Amniotic stem cell (primary cell): ENCODE data around the gene RXFP2.

Experiments used
- DNase-seq: peaks from one replicate; lab custom pipeline; 2025; lab: John Stamatoyannopoulos, UW

The RXFP2 gene

DNA sequence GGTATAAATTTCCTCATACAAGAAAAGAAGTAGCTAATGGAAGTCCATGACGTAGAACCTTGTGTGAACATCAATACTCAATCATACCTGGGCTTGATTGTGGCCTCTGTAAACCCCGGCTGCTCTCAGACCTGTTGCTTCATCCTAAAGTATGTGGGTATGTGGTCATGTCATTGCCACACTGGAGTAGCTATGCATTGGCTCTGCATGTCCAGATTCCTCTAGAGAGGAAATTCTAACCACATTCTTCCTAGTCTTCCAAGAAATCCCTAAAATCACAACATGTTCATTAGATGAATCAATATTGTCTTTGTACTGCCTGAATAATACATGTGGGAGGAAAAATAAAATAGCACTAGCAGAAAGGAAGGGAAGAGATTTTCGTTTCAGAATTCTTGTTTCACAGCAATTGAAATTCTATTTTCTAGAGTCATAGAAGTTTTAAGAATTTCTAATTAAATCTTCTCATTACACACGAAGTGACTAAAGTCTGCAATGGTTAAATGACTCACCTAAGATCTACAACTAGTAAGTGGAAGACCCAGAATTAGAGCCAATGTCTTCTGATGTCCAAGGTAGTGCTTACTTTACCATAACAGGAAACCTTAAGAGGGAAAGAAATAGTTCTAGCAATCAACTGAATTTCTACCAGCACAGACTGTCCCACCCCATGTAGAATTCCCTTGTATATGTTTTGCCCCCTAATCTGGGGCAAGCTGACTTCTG is 28.0 kb downstream of the RXFP2 start:
- peak; percentile 14 for DNase-seq

DNA sequence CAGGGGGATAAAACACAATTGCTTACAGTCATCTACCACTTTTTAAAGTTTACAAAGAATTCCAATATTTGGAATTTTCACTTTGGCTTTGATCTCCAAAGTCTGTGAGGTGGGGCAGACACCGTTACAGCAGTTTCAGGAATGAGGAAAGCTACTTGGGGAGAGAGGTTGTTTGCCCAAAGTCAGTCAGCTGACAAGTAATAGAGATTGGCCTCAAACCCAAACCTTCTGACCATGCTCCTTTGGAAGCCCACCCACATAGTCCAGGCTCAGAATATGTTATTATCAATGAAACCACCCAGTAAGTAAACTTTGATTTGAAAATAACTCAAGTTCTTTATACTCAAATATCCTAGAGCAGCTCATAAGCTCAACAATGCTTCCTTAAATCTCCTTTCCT is 29.0 kb downstream of the RXFP2 start:
- no peak for DNase-seq

DNA sequence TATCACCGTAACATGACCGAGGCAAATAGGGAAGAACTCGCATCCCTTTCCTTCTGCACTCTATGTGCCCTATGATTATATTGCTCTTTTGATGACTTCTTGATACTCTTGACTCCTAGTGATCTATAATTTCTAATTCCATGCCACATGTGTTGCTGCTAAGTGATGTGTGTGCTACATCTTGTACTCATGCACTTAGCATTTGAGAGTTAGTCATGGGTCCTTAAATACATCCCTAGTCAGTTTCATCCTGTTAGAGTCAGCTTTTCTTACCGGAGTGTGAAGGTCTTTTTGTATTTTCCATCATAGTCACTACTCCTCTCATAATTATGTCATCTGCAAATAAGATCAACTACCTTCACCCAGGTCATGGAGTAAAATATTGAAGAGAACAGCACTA is 30.2 kb downstream of the RXFP2 start:
- DNase-seq: no peak

DNA sequence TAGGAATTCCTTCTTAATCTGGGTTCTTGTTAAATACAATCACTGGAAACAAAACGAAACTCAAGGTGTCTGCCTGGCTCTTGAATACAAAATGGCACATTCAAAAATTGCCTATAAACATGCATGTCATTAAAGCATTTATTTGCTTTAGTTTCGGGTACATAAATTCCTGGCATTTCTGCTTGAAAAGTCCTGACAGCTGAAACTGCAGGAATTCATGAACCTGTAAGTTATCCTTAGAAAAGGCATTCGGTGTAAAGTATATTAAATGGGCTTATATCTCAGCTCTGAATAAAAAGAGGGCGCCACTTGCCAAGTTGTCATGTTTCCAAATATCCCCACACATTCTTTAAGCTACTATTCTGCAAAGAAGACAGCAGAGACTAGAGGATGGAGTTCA is 32.9 kb downstream of the RXFP2 start:
- DNase-seq: no peak

DNA sequence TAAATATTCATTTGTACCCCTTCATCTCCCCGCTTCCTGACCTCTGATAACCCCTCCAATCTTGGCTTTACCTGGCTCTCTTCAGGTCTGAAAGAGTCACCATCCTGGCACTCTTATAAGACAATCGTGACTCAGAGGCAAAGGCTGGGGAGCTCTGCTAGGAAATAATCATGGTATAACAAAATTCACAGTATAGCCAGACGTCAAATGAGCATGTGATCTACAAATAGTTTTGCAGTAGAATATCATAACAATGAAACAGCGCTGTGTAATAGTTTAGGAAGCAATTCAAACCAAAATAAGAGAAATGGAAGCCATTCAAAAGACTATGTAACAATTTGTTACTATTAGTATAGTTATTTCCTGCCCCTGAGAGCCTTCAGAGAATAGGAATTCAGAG is 34.2 kb downstream of the RXFP2 start:
- DNase-seq: peak; percentile 62

DNA sequence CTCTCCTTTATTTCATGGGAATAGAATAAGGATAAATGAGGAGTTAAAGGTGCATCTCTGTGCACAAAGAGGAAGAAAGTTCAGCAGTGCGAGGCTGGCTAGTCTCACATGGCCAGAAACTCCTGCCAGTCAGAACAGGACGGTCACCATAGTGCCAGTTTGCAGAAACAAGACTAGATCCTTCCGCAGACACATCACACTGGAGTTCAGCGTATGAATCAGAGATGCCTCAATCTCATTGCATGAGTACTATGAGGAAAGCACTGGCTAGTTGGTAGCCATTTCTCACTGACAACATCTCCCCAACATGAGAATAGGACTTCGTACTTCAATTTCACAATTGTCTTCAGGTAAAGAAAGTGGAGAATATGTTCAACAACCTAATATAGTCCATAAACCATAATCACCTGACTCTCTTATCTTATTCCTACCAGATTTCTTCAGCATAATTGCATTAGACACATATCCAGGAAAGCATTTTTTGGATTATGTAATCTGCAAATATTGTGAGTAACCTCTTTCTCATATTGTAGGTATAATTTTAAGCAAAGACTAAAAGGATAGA is 34.9 kb downstream of the RXFP2 start:
- DNase-seq: no peak

DNA sequence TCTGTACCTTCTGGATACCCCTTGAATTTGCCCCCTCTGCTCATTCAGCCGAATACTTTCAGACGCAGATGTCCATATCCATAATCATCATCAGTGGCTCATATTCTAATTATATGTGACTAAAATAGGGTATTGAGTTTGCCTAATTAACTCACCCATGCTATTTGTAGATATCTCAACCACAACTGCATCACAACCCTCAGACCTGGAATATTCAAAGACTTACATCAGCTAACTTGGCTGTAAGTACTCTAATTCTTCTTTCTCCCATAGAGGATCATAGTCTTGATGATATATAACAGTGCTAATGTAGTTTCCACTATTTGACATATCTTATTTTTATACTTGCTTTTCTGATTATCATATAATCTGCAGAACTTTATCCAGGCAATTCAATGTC is 35.8 kb downstream of the RXFP2 start:
- no peak for DNase-seq

DNA sequence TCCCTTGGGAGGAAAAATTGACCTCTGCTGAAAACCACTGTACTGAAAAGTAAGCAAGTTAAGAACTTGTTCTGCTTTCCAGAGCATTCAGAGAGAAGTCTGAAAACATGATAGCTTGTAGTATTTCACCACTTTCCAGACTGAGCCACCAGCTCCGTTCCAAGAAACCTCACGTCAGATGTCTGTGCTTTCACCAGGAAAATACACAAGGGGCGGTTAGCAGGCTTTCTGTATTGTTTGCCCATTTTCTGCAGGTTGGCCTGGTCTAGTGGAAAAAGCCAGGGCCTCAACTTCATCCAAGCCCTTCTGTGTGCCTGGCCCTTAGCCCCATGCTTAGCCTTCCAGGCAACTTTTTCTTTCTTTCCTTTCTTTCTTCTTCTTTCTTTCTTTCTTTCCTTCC is 36.4 kb downstream of the RXFP2 start:
- no peak for DNase-seq

DNA sequence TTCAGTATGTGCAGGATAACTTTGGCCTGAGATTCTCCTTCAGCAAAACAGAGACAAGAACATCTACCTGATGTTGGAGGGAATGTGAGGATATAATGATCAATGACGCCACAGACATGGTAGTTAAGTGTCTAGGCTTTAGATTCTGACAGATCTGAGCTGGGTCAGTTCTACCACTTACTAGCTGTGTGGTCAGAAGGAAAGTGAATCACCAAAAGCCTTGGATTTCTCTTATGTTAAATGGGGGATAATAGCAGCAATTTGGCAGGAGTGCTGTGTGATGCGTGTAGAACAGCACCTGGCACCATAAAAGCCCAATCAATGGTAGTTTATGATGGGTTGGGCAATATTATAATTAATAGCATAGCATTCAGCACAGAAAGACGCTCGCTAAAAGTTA is 41.7 kb downstream of the RXFP2 start:
- no peak for DNase-seq

DNA sequence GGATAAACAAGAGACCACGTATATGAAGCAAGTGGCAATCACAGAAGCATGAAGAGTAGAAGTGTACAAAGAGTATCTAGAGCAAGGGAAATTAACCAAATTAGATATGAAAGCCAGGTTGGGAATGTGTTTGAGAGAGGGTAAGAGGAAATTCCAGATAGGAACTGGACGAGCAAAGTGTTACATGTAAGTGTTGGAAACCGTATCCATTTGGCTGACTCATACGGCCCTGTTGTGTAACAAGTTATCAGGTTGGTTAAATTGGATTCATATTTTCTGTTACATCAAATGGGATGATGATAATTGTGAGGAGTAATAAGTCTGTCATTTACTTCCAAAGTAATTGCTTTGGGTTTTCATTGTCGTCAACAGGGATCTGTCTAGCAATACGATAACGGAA is 46.7 kb downstream of the RXFP2 start:
- DNase-seq: no peak

DNA sequence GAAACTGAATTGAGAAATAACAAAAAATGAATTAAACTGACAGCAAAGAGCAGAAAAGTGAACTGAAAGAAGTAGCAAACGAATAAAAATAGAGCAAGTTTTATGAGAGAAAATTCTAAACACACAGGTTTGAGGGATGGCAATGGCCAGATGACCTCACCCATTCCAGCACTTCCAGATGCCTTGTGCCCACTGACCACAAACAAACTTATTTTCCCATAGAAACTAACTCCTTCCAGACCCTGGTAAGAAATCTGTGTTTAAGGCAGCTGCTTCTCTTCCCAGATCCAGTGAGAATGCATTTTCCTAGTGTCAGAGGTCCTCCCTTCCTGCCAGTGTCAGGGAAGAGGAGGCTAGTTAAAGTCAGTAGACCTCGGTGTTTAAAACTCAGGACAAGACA is 51.7 kb downstream of the RXFP2 start:
- DNase-seq: no peak

DNA sequence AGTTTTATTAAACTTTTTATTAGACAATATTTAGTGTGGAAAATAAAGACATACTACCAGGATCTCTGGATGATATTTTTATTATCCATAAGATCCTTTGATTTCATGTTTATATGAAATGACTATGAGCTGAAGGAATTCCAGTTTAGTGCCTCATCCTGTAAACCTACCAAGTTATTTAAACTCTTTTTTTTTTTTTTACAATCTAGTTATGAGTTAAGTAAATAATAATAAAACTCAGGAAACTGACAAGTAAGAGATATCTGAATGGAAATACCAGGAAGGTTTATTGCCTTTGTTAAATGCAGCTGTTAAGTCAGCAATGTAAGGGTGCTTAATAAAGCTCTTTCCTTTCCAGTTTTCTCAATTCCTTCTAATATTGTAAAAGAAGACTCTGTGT is 53.9 kb downstream of the RXFP2 start:
- DNase-seq: peak; percentile 11

DNA sequence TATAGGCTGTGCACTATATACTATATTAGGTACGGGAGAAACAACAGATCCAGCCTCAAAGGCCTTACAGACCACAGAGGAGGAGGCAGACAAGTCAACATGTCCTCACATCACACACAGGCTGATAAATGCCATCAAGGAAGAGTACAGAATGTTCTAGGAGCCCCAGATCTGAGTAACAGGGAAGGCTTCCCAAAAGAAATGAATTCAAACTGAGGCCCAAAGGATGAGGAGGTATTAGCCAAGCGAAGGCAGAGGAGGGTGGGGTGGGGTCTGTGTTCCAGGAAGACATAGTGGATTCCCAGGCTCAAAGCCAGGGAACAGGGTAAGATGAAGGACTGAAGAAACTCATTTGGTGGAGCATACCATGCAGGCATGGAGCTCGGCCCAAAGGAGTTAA is 55.1 kb downstream of the RXFP2 start:
- no peak for DNase-seq

DNA sequence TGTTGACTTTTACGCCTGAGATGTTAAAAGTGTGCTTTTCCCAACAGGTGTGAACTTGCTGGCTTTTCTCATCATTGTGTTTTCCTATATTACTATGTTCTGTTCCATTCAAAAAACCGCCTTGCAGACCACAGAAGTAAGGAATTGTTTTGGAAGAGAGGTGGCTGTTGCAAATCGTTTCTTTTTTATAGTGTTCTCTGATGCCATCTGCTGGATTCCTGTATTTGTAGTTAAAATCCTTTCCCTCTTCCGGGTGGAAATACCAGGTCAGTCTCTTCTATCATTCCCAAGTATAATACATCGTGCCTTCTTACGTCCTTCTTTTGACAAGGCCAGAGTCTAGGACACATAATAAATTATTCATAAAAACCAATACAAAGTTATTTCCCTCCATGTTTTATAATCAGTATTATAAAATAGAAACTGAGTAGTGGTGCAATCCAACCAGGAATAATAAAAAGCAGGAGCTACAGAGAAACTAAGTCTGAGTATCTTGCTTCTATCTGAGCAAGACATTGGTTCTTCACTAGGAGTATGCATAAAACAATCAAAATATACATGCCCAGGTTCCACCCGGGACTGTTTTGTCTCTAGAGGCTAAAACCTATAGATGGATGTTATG is 57.9 kb downstream of the RXFP2 start:
- DNase-seq: peak; percentile 37

DNA sequence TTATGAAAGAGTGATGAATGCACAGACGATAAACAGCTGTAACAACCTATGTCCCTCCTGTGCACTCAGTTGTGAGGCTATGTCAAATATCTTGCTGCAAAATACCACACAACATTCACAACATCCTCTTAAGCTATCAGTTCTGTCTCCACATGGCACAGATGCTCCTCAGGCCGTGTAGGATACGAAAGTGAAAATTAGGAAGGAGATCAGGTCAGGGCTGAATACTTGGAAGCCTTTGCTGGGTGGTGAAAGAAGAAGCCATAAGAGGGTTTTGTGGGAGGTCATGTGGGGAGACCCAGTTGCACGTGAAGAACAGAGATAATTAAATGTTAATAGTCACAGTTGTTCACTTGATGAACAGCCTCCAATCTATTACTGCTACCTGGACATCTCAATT is 58.9 kb downstream of the RXFP2 start:
- no peak for DNase-seq

DNA sequence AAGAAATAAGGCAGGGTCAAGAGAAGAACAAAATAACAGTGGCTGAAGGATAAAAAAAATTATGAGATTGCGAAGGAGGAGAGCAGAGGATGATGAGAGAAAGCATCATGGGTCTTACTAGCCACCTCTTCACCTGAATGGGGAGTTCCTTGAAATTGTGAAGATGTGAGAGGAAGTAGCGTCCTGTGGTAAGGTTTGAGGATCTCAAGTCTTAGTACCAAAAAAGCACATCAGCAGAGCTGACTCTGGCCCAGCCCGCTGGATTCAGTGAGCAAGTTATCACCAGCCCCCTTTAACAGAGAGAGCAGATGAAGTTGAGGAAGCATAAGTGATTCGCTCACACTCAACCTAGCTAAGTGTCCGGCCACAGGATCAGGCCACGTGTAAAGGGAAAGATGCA is 61.8 kb downstream of the RXFP2 start:
- no peak for DNase-seq

DNA sequence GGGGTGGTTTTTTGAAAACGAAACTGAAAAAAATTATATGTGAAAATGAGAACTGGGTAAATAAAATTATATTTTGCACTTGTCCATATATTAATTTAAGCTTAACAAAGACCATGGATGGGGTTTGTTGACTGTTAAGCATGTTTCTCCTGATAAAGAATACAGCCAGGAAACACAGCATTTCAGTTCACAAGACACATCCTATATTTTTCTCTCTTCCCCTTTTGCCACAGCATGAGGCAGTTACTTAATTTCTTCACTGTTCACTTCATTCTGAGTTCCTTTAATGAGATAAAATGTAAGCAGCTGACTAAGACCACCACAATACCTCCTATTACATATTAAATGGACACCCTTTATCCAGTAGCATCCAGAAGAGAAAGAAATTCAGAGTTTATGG is 64.0 kb downstream of the RXFP2 start:
- DNase-seq: no peak

DNA sequence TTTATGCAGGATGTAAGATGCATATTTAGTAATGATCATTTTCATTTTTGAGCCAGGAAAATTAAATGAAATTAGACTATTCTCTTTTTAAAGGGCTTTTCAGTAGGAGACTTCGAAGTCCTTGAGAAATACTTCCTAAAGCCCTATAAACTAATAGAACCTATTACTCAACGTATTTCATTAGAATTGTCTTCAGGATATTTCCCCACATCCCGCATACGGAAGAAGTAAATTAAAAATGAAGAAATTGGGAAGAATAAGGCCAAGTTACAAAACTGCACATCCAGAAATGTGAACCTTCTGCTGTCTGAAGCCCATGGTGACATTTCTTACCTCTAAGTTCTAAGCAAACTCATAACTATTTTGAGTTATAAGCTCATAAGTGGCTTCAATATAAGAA is 66.5 kb downstream of the RXFP2 start:
- no peak for DNase-seq

DNA sequence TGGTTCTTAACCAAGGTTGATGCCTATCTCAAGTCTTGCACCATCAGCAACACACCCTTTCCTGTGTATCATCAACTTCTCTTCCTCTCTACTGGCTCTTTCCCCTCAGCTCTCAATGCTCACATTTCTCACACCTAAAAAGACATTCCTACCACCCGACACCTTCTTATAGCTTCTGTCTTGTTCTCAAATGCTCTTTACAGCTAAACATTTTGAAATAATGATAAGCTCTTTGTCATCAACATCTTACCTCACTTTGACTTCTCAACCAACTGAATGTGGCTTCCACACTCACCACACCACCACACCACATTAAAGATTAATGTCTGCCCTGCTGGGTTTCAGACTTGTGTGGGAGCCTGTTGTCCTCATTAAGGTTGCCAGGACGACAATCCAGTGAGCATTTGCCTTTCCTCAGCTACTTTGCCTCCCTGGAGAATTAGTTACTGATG is 67.8 kb downstream of the RXFP2 start:
- DNase-seq: no peak

DNA sequence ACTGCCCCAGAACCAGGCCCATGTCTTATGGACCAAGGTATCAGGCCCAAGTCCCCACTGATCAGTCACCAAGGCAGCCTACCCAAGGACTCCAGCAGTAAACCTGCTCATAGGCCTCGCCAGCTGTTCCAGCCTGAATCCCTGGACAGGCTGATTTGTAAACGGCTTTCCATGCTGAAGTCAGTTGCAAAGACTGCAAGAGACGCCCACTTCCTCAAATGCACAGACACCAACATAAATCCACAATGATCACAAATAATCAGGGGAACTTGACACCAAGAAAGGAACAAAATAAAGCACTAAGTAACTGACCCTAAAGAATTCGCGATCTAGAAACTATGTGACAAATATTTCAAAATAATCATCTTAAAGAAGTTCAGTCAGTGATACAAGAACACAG is 75.2 kb downstream of the RXFP2 start:
- DNase-seq: no peak

DNA sequence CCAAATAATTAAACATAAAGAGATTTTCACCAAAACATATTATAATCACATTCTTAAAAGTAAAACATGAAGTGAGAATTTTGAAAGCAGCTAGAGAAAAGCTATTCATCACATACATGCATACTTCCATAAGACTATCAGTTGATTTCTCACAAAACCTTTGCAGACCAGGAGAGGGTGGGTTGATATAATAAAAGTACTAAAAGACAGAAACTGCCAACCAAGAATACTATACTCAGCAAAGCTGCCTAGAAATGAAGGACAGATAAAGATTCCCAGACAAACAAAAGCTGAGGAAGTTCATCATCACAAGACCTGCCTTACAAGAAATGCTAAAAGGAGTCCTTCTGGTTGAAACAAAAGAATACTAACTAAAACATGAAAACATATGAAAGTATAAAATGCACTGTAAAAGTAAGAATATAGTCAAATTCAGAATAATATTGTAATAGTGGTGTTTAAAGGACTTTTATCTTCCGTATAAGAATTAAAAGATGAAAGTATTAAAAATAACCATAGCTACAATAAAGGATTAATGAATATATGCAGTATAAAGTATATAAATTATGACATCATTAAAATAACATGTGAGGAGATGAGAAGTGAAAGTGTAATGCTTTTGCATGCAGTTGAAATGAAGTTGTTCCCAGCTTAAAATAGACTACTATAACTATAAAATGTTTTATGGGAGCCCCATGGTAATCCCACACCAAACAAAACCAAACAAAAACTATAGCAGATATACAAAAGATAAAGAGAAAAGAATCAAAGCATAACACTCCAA is 76.2 kb downstream of the RXFP2 start:
- DNase-seq: no peak

DNA sequence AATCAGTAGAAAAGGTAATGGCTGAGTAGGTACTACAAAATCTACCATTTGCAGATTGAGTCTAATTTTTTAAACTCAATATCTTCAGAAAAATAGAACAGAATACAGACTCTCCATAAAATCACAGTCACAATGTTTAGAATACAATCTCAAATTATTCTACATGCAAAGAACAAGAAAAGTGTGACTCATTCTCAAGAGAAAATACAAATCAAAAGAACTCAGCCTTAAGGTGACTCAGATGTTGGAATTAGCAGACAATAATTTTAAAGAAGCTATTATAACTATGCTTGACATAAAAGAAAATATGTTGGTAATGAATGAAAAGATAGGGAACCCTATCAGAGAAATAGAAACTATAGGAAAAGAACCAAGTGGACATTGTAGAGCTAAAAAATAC is 78.9 kb downstream of the RXFP2 start:
- DNase-seq: no peak
